PC-9 (cell line): ENCODE data around the gene DESI2. TPM values are rescaled to one million over a fixed set of nuclear protein-coding genes. Genes with fewer than 3 reads are reported as not detected.

Source experiments
- BruUV-seq: library from RNA; stranded (reverse); fragments of 400-500 nt; replicated peaks from 2 replicates; lab custom pipeline; 2021; lab: Mats Ljungman, UMichigan
- CTCF ChIA-PET: fragments of 300-600 bp; sonication (Branson Sonifier 250); formaldehyde crosslinking; loops from one replicate; lab custom pipeline; 2022; ENCODE audit warnings: antibody characterized with exemption; lab: Charles Lee
- POLR2A ChIA-PET: fragments of 300-600 bp; sonication (Branson Sonifier 250); formaldehyde crosslinking; loops from one replicate; lab custom pipeline; 2022; ENCODE audit warnings: antibody characterized with exemption; ENCODE audit not compliant: unreplicated experiment; lab: Charles Lee
- DNase-seq, 2 experiments: peaks; one replicate each; pipeline versions ENCODE4 v3.0.0 to v3.0.0-alpha.2; 2015 to 2022; ENCODE audit warnings: mixed read lengths in 1 of 2
- H2AFZ ChIP-seq: fragments of 200-600 bp; sonication (generic); 2 replicates; pipeline ENCODE4 v1.8.1; 2017; ENCODE audit warnings: antibody characterized with exemption
- H3F3A ChIP-seq: fragments of 200-600 bp; sonication (generic); 2 replicates; pipeline ENCODE4 v1.8.1; 2017; ENCODE audit warnings: antibody characterized with exemption, mild to moderate bottlenecking, low read depth; ENCODE audit not compliant: insufficient read depth
- H3K27ac ChIP-seq: fragments of 200-600 bp; sonication (generic); 2 replicates; pipeline ENCODE4 v1.6.1; 2016; ENCODE audit warnings: mixed run types
- H3K27me3 ChIP-seq: fragments of 200-600 bp; sonication (generic); 2 replicates; pipeline ENCODE4 v1.6.1; 2016; ENCODE audit warnings: low read depth, mixed run types; ENCODE audit not compliant: insufficient read depth
- H3K36me3 ChIP-seq: fragments of 200-600 bp; sonication (generic); 2 replicates; pipeline ENCODE4 v1.6.1; 2016; ENCODE audit warnings: low read depth, mixed run types
- H3K4me1 ChIP-seq: fragments of 200-600 bp; sonication (generic); replicated peaks from 2 replicates; pipeline ENCODE4 v1.6.1; 2016; ENCODE audit warnings: mixed run types; ENCODE audit not compliant: insufficient read depth
- H3K4me2 ChIP-seq: fragments of 200-600 bp; sonication (generic); 2 replicates; pipeline ENCODE4 v1.6.1; 2017; ENCODE audit warnings: mixed run types
- H3K4me3 ChIP-seq: fragments of 200-600 bp; sonication (generic); 2 replicates; pipeline ENCODE4 v1.6.1; 2016; ENCODE audit warnings: mixed run types
- H3K79me2 ChIP-seq: fragments of 200-600 bp; sonication (generic); 2 replicates; pipeline ENCODE4 v1.6.1; 2017; ENCODE audit warnings: low read depth, mixed run types
- H3K9me2 ChIP-seq: fragments of 200-600 bp; sonication (generic); 2 replicates; pipeline ENCODE4 v1.8.1; 2017; ENCODE audit warnings: mild to moderate bottlenecking; ENCODE audit not compliant: insufficient read depth
- H3K9me3 ChIP-seq: fragments of 200-600 bp; sonication (generic); 2 replicates; pipeline ENCODE4 v1.8.1; 2016; ENCODE audit warnings: low read depth; ENCODE audit not compliant: insufficient read depth
- H4K20me1 ChIP-seq: fragments of 200-600 bp; sonication (generic); 2 replicates; pipeline ENCODE4 v1.8.1; 2017; ENCODE audit not compliant: insufficient read depth
- CTCF ChIP-seq: fragments of 200-600 bp; sonication (generic); conservative IDR thresholded peaks from 2 replicates; pipeline ENCODE4 v1.6.1; 2017; ENCODE audit warnings: mixed run types, antibody characterized with exemption, mild to moderate bottlenecking, moderate library complexity
- EZH2 ChIP-seq: fragments of 200-600 bp; sonication (generic); IDR thresholded peaks from 2 replicates; pipeline ENCODE4 v1.8.0; 2017; ENCODE audit warnings: antibody characterized with exemption, low read depth
- intact Hi-C: fragments of 100-400 bp; cut with micrococcal nuclease; formaldehyde crosslinking; loops from one replicate; pipeline ENCODE4 v1.10.0; 2022; ENCODE audit not compliant: unreplicated experiment
- total RNA-seq: library from RNA; stranded (reverse); gene quantifications from 2 replicates; pipeline ENCODE4 v1.2.3, GENCODE V29; 2021

DESI2 gene
- total RNA-seq, 1 experiment from 2014 or later, result 45.8 TPM

GRCh38 chr1:244730153-244730933, 77.4 kb downstream of the DESI2 start:
- Histone ChIP-seq H3K9me3 (0 out of 2 replicates have a peak, but pooled peaks cover 6% of the 10 kb centered on the region), H3K4me2 (peak overlapping the region; percentile 68), H4K20me1 (no peaks in the 10 kb centered on the region), H3K27ac (no peak overlapping the region), H3K9me2 (no peaks in the 10 kb centered on the region), H3K27me3 (no peaks in the 10 kb centered on the region), H3K4me3 (peak overlapping the region; percentile 44; the same call in 1 of the 2 replicates), H3F3A (no peaks in the 10 kb centered on the region), H3K79me2 (no peaks in the 10 kb centered on the region), H3K36me3 (no peaks in the 10 kb centered on the region), H3K4me1 (no peaks in the 10 kb centered on the region), H2AFZ (peak overlapping the region; percentile 77)
- ChIA-PET POLR2A (no interaction called here), CTCF (no interaction called here)
- TF ChIP-seq CTCF (no peak), EZH2 (no peak)
- intact Hi-C loops, result no loop called here
- DNase-seq, result peak in 1 of 2 experiments; percentile 33
- no TSS peak for BruUV-seq

- BruUV-seq, result no TSS peak
- Histone ChIP-seq H3K36me3 (no peaks in the 10 kb centered on the region), H3K27ac (no peak overlapping the region), H3K9me2 (no peaks in the 10 kb centered on the region), H3K4me1 (no peaks in the 10 kb centered on the region), H3K79me2 (no peaks in the 10 kb centered on the region), H3K4me3 (no peak overlapping the region), H3K9me3 (0 out of 2 replicates have a peak, but pooled peaks cover 6% of the 10 kb centered on the region), H3F3A (0 out of 2 replicates have a peak, but pooled peaks cover 3% of the 10 kb centered on the region), H4K20me1 (no peaks in the 10 kb centered on the region), H3K27me3 (no peaks in the 10 kb centered on the region), H2AFZ (no peak overlapping the region), H3K4me2 (peak overlapping the region; percentile 68; the same call in 1 of the 2 replicates)
- intact Hi-C loops, result no loop called here
- ChIA-PET CTCF (no interaction called here), POLR2A (no interaction called here)
- TF ChIP-seq EZH2 (no peak), CTCF (no peak)
- no peak for DNase-seq
Measured at GRCh38 chr1:244730934-244731434, 78.1 kb downstream of the DESI2 start.

DNA sequence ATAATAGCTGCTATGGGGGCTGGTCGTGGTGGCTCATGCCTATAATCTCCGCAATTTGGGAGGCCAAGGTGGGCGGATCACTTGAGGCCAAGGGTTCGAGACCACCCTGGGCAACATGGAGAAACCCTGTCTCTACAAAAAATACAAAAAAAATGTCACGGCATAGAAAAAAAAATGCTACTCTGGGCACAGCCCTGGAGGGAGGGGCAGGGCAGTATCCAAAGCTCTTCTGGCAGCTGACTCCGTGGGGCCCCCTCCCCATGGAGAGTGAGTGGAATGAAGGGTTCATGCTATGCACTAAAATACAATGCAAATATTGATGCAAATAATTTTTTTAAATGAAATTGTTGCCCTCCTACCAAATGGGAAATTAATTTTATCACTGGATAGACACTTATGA, 78.7 kb downstream of the DESI2 start:
- no peak for TF ChIP-seq CTCF
- no peak for TF ChIP-seq EZH2
- no peaks in the 10 kb centered on the region for H3K4me1 ChIP-seq
- H2AFZ ChIP-seq, result no peak overlapping the region
- POLR2A ChIA-PET, result no interaction called here
- no peaks in the 10 kb centered on the region for H3K79me2 ChIP-seq
- CTCF ChIA-PET, result no interaction called here
- intact Hi-C loops, result no loop called here
- BruUV-seq, result no TSS peak
- H3K36me3 ChIP-seq, result no peaks in the 10 kb centered on the region
- no peak overlapping the region for H3K27ac ChIP-seq
- no peak overlapping the region for H3K4me3 ChIP-seq
- H4K20me1 ChIP-seq, result no peaks in the 10 kb centered on the region
- H3K9me3 ChIP-seq, result 0 out of 2 replicates have a peak, but pooled peaks cover 6% of the 10 kb centered on the region
- no peak overlapping the region for H3K4me2 ChIP-seq
- no peak for DNase-seq
- no peaks in the 10 kb centered on the region for H3K27me3 ChIP-seq
- H3F3A ChIP-seq, result 0 out of 2 replicates have a peak, but pooled peaks cover 3% of the 10 kb centered on the region
- H3K9me2 ChIP-seq, result no peaks in the 10 kb centered on the region
